Esophagus muscularis mucosa (tissue), 3 donors: ENCODE data around the gene SERPINB1.

Source experiments
- POLR2A ChIP-seq: fragments of 450-650 bp; IDR thresholded peaks from one replicate; pipeline ENCODE4 v1.6.1; 2017; ENCODE audit warnings: antibody characterized with exemption, moderate library complexity, mild to moderate bottlenecking, low read depth
- POLR2AphosphoS5 ChIP-seq, 2 donors: sonication (generic); formaldehyde crosslinking; IDR thresholded peaks; one replicate each; pipeline ENCODE4 v1.6.1; 2017; ENCODE audit warnings: antibody characterized with exemption in 2 of 2
- TF ChIP-seq, protein P1 (sequence below), 3 experiments: fragments of 200-600 bp in 2 of 3; fragments of 450-650 bp in 1 of 3; sonication (generic) in 2 of 3; IDR thresholded peaks; one replicate each; pipeline ENCODE4 v1.5.1; 2017 to 2019; ENCODE audit warnings: antibody characterized with exemption in 3 of 3, mild to moderate bottlenecking in 2 of 3, moderate library complexity in 1 of 3

DNA sequence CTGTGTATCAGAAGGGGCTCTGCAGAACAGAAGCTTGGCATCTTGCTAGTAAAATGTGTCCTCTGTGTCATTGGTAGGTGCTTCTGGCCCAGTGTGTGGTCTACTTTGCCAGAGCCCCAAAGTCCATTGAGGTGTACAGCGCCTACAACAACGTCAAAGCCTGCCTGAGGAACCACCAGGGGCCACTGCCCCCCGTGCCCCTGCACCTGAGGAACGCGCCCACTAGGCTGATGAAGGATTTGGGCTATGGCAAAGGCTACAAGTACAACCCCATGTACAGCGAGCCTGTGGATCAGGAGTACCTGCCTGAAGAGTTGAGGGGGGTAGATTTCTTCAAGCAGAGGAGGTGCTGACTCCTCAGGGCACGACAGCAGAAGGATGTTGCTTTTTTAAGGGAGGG is 56.7 kb downstream of the SERPINB1 start:
- TF ChIP-seq, protein P1, sequence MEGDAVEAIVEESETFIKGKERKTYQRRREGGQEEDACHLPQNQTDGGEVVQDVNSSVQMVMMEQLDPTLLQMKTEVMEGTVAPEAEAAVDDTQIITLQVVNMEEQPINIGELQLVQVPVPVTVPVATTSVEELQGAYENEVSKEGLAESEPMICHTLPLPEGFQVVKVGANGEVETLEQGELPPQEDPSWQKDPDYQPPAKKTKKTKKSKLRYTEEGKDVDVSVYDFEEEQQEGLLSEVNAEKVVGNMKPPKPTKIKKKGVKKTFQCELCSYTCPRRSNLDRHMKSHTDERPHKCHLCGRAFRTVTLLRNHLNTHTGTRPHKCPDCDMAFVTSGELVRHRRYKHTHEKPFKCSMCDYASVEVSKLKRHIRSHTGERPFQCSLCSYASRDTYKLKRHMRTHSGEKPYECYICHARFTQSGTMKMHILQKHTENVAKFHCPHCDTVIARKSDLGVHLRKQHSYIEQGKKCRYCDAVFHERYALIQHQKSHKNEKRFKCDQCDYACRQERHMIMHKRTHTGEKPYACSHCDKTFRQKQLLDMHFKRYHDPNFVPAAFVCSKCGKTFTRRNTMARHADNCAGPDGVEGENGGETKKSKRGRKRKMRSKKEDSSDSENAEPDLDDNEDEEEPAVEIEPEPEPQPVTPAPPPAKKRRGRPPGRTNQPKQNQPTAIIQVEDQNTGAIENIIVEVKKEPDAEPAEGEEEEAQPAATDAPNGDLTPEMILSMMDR (IDR thresholded peaks at IDR 0.05), result no peak
- TF ChIP-seq POLR2AphosphoS5 (IDR thresholded peaks at IDR 0.05), result no peak
- TF ChIP-seq POLR2A, result no peak
